ENCODE measurements around the gene PHKB.

DNA sequence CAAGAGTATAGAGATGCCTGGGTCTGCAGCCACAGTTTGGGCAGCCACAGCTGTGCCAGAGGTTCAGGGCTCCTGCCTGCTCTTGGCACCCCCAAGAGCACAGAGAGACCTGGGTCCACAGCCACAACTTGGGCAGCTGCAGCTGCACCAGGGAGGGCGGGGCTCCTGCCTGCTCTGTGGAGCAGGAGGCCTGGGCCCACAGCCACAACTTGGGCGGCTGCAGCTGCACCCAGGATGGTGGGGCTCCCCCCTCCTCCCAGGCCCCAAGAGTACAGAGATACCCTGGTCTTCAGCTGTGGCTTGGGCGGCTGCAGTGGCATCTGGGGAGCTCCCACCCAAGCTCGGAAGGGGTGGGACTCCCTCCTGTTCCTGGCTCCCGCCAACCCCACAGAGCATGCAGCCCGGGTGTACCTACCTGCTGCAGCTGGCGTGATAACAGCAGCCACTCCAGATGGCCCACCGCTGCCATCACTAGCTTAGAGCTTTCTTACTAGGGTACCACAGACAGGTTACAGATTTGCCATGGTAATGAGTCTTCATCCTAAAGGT is 72.7 kb downstream of the PHKB start:
- TF ChIP-seq, protein P1, sequence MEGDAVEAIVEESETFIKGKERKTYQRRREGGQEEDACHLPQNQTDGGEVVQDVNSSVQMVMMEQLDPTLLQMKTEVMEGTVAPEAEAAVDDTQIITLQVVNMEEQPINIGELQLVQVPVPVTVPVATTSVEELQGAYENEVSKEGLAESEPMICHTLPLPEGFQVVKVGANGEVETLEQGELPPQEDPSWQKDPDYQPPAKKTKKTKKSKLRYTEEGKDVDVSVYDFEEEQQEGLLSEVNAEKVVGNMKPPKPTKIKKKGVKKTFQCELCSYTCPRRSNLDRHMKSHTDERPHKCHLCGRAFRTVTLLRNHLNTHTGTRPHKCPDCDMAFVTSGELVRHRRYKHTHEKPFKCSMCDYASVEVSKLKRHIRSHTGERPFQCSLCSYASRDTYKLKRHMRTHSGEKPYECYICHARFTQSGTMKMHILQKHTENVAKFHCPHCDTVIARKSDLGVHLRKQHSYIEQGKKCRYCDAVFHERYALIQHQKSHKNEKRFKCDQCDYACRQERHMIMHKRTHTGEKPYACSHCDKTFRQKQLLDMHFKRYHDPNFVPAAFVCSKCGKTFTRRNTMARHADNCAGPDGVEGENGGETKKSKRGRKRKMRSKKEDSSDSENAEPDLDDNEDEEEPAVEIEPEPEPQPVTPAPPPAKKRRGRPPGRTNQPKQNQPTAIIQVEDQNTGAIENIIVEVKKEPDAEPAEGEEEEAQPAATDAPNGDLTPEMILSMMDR (conservative IDR thresholded peaks at IDR 0.05 in 1 of 2, IDR thresholded peaks at IDR 0.05 in 1 of 2; ENCODE audit: extremely low read depth in 1 of 2, insufficient read depth in 1 of 2, low read depth in 1 of 2, low read length in 2 of 2) = no peak
- no peak for TF ChIP-seq EZH2 (IDR thresholded peaks at IDR 0.05; ENCODE audit: borderline replicate concordance, low read length)

Data from mammary epithelial cell (primary cell).